Heart left ventricle (tissue), 16 donors: ENCODE data around the gene PTPRE. TPM values are rescaled to one million over a fixed set of nuclear protein-coding genes. Genes with fewer than 3 reads are reported as not detected.

ENCODE experiments used
- ATAC-seq, 4 donors: fragments of 200-7000 bp; cut with Tn5 transposase; one replicate each; pipeline ENCODE4 v1.9.1; 2020 to 2022; ENCODE audit warnings: moderate library complexity in 4 of 4, mild to moderate bottlenecking in 3 of 4, moderate number of reproducible peaks in 1 of 4
- DNase-seq, 5 donors: peaks; one replicate each; pipeline ENCODE4 v3.0.0-alpha.2; 2020
- H3K27ac ChIP-seq, 12 donors: fragments of 200-600 bp; sonication (generic) in 4 of 12; one replicate each; pipeline versions ENCODE4 v1.5.0 to v1.8.0; 2016 to 2022; ENCODE audit warnings: mild to moderate bottlenecking in 2 of 12
- H3K27me3 ChIP-seq, 9 donors: fragments of 200-600 bp; sonication (generic) in 2 of 9; one replicate each; pipeline versions ENCODE4 v1.5.1 to v1.8.0; 2016 to 2022; ENCODE audit warnings: mild to moderate bottlenecking in 3 of 9
- H3K36me3 ChIP-seq, 9 donors: fragments of 200-600 bp; sonication (generic) in 2 of 9; one replicate each; pipeline versions ENCODE4 v1.5.0 to v1.8.0; 2018 to 2022; ENCODE audit warnings: mild to moderate bottlenecking in 2 of 9
- H3K4me1 ChIP-seq, 12 donors: fragments of 200-600 bp; sonication (generic) in 4 of 12; one replicate each; pipeline versions ENCODE4 v1.5.0 to v1.8.0; 2016 to 2022; ENCODE audit warnings: mild to moderate bottlenecking in 3 of 12
- H3K4me3 ChIP-seq, 12 donors: fragments of 200-600 bp; sonication (generic) in 4 of 12; one replicate each; pipeline versions ENCODE4 v1.5.0 to v1.8.0; 2017 to 2022; ENCODE audit warnings: mild to moderate bottlenecking in 9 of 12, moderate library complexity in 4 of 12
- H3K9me3 ChIP-seq, 12 donors: fragments of 200-600 bp; sonication (generic) in 4 of 12; one replicate each; pipeline versions ENCODE4 v1.5.0 to v1.8.0; 2016 to 2022; ENCODE audit warnings: mild to moderate bottlenecking in 1 of 12
- POLR2A ChIP-seq, 2 donors: fragments of 450-650 bp; IDR thresholded peaks; one replicate each; pipeline ENCODE4 v1.6.1; 2017; ENCODE audit warnings: antibody characterized with exemption in 2 of 2, mild to moderate bottlenecking in 2 of 2, moderate library complexity in 2 of 2
- WGBS, 4 donors: extraction: QIAGEN DNeasy Blood & Tissue Kit in 2 of 4; methylation state at CpG; one replicate each; pipeline versions ENCODE4 v1.1.5 to v1.1.7; 2013 to 2018; 5-methylcytosine and 5-hydroxymethylcytosine counted together
- intact Hi-C, 10 donors: fragments of 100-400 bp; cut with DNase I; formaldehyde crosslinking; loops; one replicate each; pipeline versions ENCODE4 v1.11.1 to v1.14.2; 2022
- polyA plus RNA-seq, 2 donors: library from polyadenylated mRNA; stranded (reverse); fragments of 200-250 nt; gene quantifications; one replicate each; pipeline ENCODE4 v1.2.3, GENCODE V29; 2013
- total RNA-seq, 9 donors: library from RNA; depleted of rRNA in 2 of 9; stranded (reverse); fragments of >200 nt in 2 of 9; fragmentation: NEBNext Ultra II Directional in 3 of 9; extraction: Animal tissue kit (Norgen Biotek cat#: 25700) in 3 of 9; gene quantifications; one replicate each; pipeline versions ENCODE4 v1.1.0 to v1.2.4, GENCODE V29; 2016 to 2023
- TF ChIP-seq, protein P1 (sequence below), 12 donors: fragments of 200-600 bp; sonication (generic) in 4 of 12; IDR thresholded peaks; one replicate each; pipeline versions ENCODE4 v1.5.0 to v1.8.0; 2018 to 2022; ENCODE audit warnings: antibody characterized with exemption in 12 of 12, mild to moderate bottlenecking in 5 of 12
- donor health status: ischemic (EF 13 %, LVEDD 7.1; RV severe dilation, severe dysfunction).
- donor health status: healthy with polysubstance abuse.
- donor health status: DM: no; HTN: yes; CAD: no.
- donor health status: DM: no; HTN: no; CAD: no.
- donor health status: ischemic (EF 25% LVEDD 6.9; RV normal size, moderate dysfunction).
- donor health status: ischemic (EF 25% LVEDD 5.7; RV mildly dilated, moderate dysfunction).
- donor health status: healthy.
- donor health status: DM: yes; HTN: yes; CAD: no.
- donor health status: ischemic (EF 35%, LVEDD 5.7; RV mildly dilated, moderate dysfunction).
- donor health status: nonischemic (EF 11% LVEDD 7.7; RV severe dilation, severe dysfunction).
- donor health status: DM: yes; HTN: yes; CAD: no.
- donor health status: PGD.
- donor health status: ischemic (EF 29% LVEDD 5.4; RV normal size, mild dysfunction).
- donor health status: nonischemic (EF 23%, LVEDD 6.1; RV moderate dilation, normal function).

PTPRE gene
- total and polyA plus RNA-seq, 11 donors = 6.9 to 55.0 (median 24.1) TPM

DNA sequence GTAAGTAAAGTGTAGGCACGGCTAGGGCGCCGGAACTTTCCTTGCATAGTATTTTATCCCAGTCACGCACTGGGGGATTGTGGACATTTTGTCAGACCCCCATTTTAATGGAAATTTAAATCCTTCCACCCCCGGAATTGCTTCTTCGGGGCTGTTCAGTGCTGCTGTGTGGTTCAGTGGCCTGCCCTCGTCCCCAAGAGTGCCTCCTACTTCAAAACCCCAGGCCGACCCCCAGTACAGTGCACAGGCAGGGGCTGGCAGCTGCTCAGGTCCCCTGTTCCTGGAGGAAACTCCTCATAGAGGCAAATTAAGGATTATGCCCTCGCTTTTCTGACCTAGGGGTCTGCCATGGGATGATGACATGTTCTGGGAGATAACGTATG lies 94.5 kb downstream of the PTPRE start:
- H3K9me3 ChIP-seq = no peaks in the 10 kb centered on the region
- ATAC-seq (no peak), DNase-seq (no peak)
- intact Hi-C loops = no loop called here
- H3K27me3 ChIP-seq = no peaks in the 10 kb centered on the region
- H3K36me3 ChIP-seq = no peaks in the 10 kb centered on the region
- 86 to 91% (median 86%) methylated on average over 10 of the region's 10 CpGs for WGBS, 4 donors
- TF ChIP-seq, protein P1, sequence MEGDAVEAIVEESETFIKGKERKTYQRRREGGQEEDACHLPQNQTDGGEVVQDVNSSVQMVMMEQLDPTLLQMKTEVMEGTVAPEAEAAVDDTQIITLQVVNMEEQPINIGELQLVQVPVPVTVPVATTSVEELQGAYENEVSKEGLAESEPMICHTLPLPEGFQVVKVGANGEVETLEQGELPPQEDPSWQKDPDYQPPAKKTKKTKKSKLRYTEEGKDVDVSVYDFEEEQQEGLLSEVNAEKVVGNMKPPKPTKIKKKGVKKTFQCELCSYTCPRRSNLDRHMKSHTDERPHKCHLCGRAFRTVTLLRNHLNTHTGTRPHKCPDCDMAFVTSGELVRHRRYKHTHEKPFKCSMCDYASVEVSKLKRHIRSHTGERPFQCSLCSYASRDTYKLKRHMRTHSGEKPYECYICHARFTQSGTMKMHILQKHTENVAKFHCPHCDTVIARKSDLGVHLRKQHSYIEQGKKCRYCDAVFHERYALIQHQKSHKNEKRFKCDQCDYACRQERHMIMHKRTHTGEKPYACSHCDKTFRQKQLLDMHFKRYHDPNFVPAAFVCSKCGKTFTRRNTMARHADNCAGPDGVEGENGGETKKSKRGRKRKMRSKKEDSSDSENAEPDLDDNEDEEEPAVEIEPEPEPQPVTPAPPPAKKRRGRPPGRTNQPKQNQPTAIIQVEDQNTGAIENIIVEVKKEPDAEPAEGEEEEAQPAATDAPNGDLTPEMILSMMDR (IDR thresholded peaks at IDR 0.05) = no peak
- peak overlapping the region in 8 of 12 donors; percentile 32 to 79 (median 61) for H3K27ac ChIP-seq
- H3K4me3 ChIP-seq = no peak overlapping the region
- H3K4me1 ChIP-seq = peaks cover 0 to 61% (median 34%) of the 10 kb centered on the region in 12 donors

DNA sequence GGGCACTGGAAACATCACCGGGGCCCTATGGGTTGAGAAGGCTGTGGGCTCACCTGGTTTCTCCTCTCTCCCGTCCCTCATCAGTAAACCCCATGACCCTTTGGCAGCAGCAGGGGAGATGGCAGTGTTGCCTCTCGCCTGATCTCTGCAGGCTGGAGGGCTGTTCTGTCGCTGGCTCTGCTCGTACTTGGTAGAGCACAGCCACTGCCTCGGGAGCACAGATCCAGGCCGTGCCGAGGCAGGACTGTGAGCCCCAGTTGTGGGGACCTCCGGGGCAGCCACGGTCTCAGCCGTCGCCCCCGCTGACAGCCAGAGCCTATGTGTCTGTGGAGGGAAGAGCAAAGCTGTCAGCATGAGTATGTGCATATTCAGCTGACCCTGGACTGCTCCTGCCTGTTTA lies 94.9 kb downstream of the PTPRE start:
- TF ChIP-seq, protein P1 (IDR thresholded peaks at IDR 0.05) = no peak
- TF ChIP-seq POLR2A (IDR thresholded peaks at IDR 0.05) = no peak
- WGBS, 4 donors = 33 to 74% (median 58%) methylated on average over 12 to 13 of the region's 13 CpGs
- Histone ChIP-seq H3K4me1 (peaks cover 0 to 57% (median 34%) of the 10 kb centered on the region in 12 donors), H3K27me3 (no peaks in the 10 kb centered on the region), H3K27ac (peak overlapping the region in 9 of 12 donors; percentile 22 to 79 (median 61)), H3K36me3 (no peaks in the 10 kb centered on the region), H3K9me3 (no peaks in the 10 kb centered on the region), H3K4me3 (no peak overlapping the region)
- intact Hi-C loops = loop anchor here in 1 of 10 donors (2.0 kb wide), 1 partner anchor 91 kb away; no protein-coding TSS in a partner anchor
- no peak for DNase-seq
- ATAC-seq = peak; percentile 57 to 82 (median 63)

DNA sequence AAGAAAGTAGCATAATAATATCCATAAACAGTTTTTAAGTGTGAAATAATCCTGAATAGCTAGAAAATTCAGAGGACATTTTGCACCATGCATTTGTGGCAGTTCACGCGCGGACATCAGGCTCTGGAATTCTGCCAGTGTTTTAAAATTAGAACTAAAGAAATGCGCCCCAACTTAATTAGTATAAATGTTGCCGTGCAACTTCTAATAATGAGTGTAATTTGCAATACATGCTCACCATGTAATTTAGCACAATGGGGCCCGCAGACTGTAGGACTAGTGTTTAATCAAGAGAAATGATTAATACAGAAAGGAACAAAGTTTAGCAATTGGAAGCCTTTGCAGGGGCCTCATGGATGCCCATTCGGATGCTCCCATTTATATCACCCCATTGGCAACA lies 96.6 kb downstream of the PTPRE start:
- Histone ChIP-seq H3K4me1 (peaks cover 0 to 40% (median 23%) of the 10 kb centered on the region in 12 donors), H3K36me3 (no peaks in the 10 kb centered on the region), H3K4me3 (no peak overlapping the region), H3K27ac (peak overlapping the region in 1 of 12 donors; percentile 22), H3K27me3 (no peaks in the 10 kb centered on the region), H3K9me3 (no peaks in the 10 kb centered on the region)
- TF ChIP-seq, protein P1 (IDR thresholded peaks at IDR 0.05) = no peak
- TF ChIP-seq POLR2A (IDR thresholded peaks at IDR 0.05) = no peak
- WGBS, 4 donors = 59 to 66% (median 62%) methylated on average over 7 of the region's 7 CpGs
- intact Hi-C loops = loop anchor here in 1 of 10 donors (2.0 kb wide), 1 partner anchor 93 kb away; no protein-coding TSS in a partner anchor
- DNase-seq = no peak
- ATAC-seq = no peak

DNA sequence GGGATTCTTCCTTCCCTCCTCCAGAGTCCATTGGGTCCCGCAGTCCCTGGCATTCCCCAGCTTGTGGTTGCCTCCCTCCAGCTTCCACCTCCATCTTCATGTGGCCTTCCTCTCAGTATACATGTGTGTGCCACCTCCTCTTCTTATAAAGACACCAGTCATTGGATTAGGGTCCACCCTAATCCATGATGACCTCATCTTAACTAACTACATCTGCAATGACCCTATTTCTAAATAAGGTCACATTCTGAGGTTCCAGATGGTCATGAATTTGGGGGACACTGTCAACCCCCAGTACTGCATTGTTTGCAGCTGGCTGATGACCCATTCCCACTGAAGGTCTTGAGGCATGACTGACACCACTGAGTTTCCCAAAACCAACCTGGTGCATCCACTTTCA lies 99.0 kb downstream of the PTPRE start:
- no peak for DNase-seq
- TF ChIP-seq, protein P1 (IDR thresholded peaks at IDR 0.05) = no peak
- TF ChIP-seq POLR2A (IDR thresholded peaks at IDR 0.05) = no peak
- no peaks in the 10 kb centered on the region for H3K36me3 ChIP-seq
- no peaks in the 10 kb centered on the region for H3K9me3 ChIP-seq
- H3K4me3 ChIP-seq = no peak overlapping the region
- no peaks in the 10 kb centered on the region for H3K27me3 ChIP-seq
- peaks cover 0 to 56% (median 27%) of the 10 kb centered on the region in 12 donors for H3K4me1 ChIP-seq
- WGBS, 4 donors = 60 to 87% (median 78%) methylated on average over 1 of the region's 1 CpG
- intact Hi-C loops = no loop called here
- H3K27ac ChIP-seq = no peak overlapping the region
- ATAC-seq = no peak
